Measurements from ENCODE around the gene VPS33B.

Gene VPS33B

GRCh38 chr15:90957031-90957790 is 65.2 kb downstream of the VPS33B start:
- peak overlapping the region; percentile 74 for H3K4me3 ChIP-seq (ENCODE audit: low read depth, low read length)
- TF ChIP-seq CTCF (conservative IDR thresholded peaks at IDR 0.05; ENCODE audit: low read depth, low read length), result no peak
- peak; percentile 30 for DNase-seq (ENCODE audit: low read depth)

- H3K4me3 ChIP-seq (ENCODE audit: low read depth, low read length), result peak overlapping the region; percentile 74
- peak; percentile 76 for DNase-seq (ENCODE audit: low read depth)
- peak; percentile 69 for TF ChIP-seq CTCF (conservative IDR thresholded peaks at IDR 0.05; ENCODE audit: low read depth, low read length)
Measured at GRCh38 chr15:90956274-90957030, 65.9 kb downstream of the VPS33B start.

GRCh38 chr15:90955624-90956273 is 66.6 kb downstream of the VPS33B start:
- DNase-seq (ENCODE audit: low read depth), result no peak
- no peak for TF ChIP-seq CTCF (conservative IDR thresholded peaks at IDR 0.05; ENCODE audit: low read depth, low read length)
- no peak overlapping the region for H3K4me3 ChIP-seq (ENCODE audit: low read depth, low read length)

GRCh38 chr15:90954712-90955623 is 67.4 kb downstream of the VPS33B start, which contains the start of gene RCCD1:
RCCD1 (plus strand) TSS chr15:90954884; CDS start chr15:90956735, 1,851 bp downstream.
- peak within 1 kb of the TSS; percentile 94 for H3K4me3 ChIP-seq (ENCODE audit: low read depth, low read length)
- DNase-seq (ENCODE audit: low read depth), result peak; percentile 96
- TF ChIP-seq CTCF (conservative IDR thresholded peaks at IDR 0.05; ENCODE audit: low read depth, low read length), result no peak

GRCh38 chr15:90953947-90954711 is 68.3 kb downstream of the VPS33B start:
- peak overlapping the region; percentile 94 for H3K4me3 ChIP-seq (ENCODE audit: low read depth, low read length)
- DNase-seq (ENCODE audit: low read depth), result no peak
- no peak for TF ChIP-seq CTCF (conservative IDR thresholded peaks at IDR 0.05; ENCODE audit: low read depth, low read length)

Measured in choroid plexus epithelial cell (primary cell).